ENCODE measurements around the gene AOAH. TPM values are rescaled to one million over a fixed set of nuclear protein-coding genes. Genes with fewer than 3 reads are reported as not detected.
A peak's percentile ranks its signal among the peaks of the same experiment; 100 is the strongest.
"Not testable (repeated sequence)": the region's sequence is repeated elsewhere in the genome, so short reads cannot be mapped to it uniquely, and the experiment has no call there.

AOAH gene
- total and polyA plus RNA-seq, 2 donors: 23.5 to 47.1 TPM

- Histone ChIP-seq H3K27me3 (ENCODE audit: control insufficient read depth in 2 of 2, insufficient read depth in 1 of 2, low read length in 1 of 2) (no peaks in the 10 kb centered on the region), H3K4me3 (ENCODE audit: low read length in 2 of 2) (no peak overlapping the region), H3K9me3 (ENCODE audit: control insufficient read depth in 2 of 2, insufficient read depth in 1 of 2, low read length in 1 of 2) (no peaks in the 10 kb centered on the region), H3K4me1 (ENCODE audit: control insufficient read depth in 2 of 2, insufficient read depth in 2 of 2, low read length in 2 of 2) (peaks cover 0 to 13% of the 10 kb centered on the region in 2 donors), H3K27ac (ENCODE audit: low read depth in 1 of 2, low read length in 1 of 2) (no peak overlapping the region), H3K36me3 (ENCODE audit: control insufficient read depth in 2 of 2, insufficient read depth in 2 of 2, low read length in 1 of 2) (no peaks in the 10 kb centered on the region)
- no peak for DNase-seq (ENCODE audit: low read depth in 6 of 9, low spot score in 9 of 9)
- 88% methylated on average over 7 of the region's 7 CpGs for WGBS
Observed at GRCh38 chr7:36650766-36651312, 73.5 kb downstream of the AOAH start.

GRCh38 chr7:36650320-36650719 is 74.0 kb downstream of the AOAH start:
- H3K27ac ChIP-seq (ENCODE audit: low read depth in 1 of 2, low read length in 1 of 2): no peak overlapping the region
- H3K4me1 ChIP-seq (ENCODE audit: control insufficient read depth in 2 of 2, insufficient read depth in 2 of 2, low read length in 2 of 2): peaks cover 0 to 13% of the 10 kb centered on the region in 2 donors
- no peaks in the 10 kb centered on the region for H3K9me3 ChIP-seq (ENCODE audit: control insufficient read depth in 2 of 2, insufficient read depth in 1 of 2, low read length in 1 of 2)
- no peak for DNase-seq (ENCODE audit: low read depth in 6 of 9, low spot score in 9 of 9)
- 98% methylated on average over 4 of the region's 4 CpGs for whole genome bisulfite sequencing
- H3K4me3 ChIP-seq (ENCODE audit: low read length in 2 of 2): no peak overlapping the region
- H3K36me3 ChIP-seq (ENCODE audit: control insufficient read depth in 2 of 2, insufficient read depth in 2 of 2, low read length in 1 of 2): no peaks in the 10 kb centered on the region
- H3K27me3 ChIP-seq (ENCODE audit: control insufficient read depth in 2 of 2, insufficient read depth in 1 of 2, low read length in 1 of 2): no peaks in the 10 kb centered on the region

- not testable (repeated sequence) for H3K27ac ChIP-seq (ENCODE audit: low read depth in 1 of 2, low read length in 1 of 2); H3K27me3 ChIP-seq (ENCODE audit: control insufficient read depth in 2 of 2, insufficient read depth in 1 of 2, low read length in 1 of 2); H3K9me3 ChIP-seq (ENCODE audit: control insufficient read depth in 2 of 2, insufficient read depth in 1 of 2, low read length in 1 of 2); H3K4me3 ChIP-seq (ENCODE audit: low read length in 2 of 2); H3K36me3 ChIP-seq (ENCODE audit: control insufficient read depth in 2 of 2, insufficient read depth in 2 of 2, low read length in 1 of 2); DNase-seq (ENCODE audit: low read depth in 6 of 9, low spot score in 9 of 9)
- 98% methylated on average over 6 of the region's 6 CpGs for WGBS
- H3K4me1 ChIP-seq (ENCODE audit: control insufficient read depth in 2 of 2, insufficient read depth in 2 of 2, low read length in 2 of 2): peaks cover 0 to 10% of the 10 kb centered on the region in 2 donors
Observed at GRCh38 chr7:36649319-36649718, 75.0 kb downstream of the AOAH start.

- H3K4me1 ChIP-seq (ENCODE audit: control insufficient read depth in 2 of 2, insufficient read depth in 2 of 2, low read length in 2 of 2): peaks cover 0 to 2% of the 10 kb centered on the region in 2 donors
- H3K9me3 ChIP-seq (ENCODE audit: control insufficient read depth in 2 of 2, insufficient read depth in 1 of 2, low read length in 1 of 2): no peaks in the 10 kb centered on the region
- no peaks in the 10 kb centered on the region for H3K27me3 ChIP-seq (ENCODE audit: control insufficient read depth in 2 of 2, insufficient read depth in 1 of 2, low read length in 1 of 2)
- no peak overlapping the region for H3K27ac ChIP-seq (ENCODE audit: low read depth in 1 of 2, low read length in 1 of 2)
- no peak overlapping the region for H3K4me3 ChIP-seq (ENCODE audit: low read length in 2 of 2)
- no peak for DNase-seq (ENCODE audit: low read depth in 6 of 9, low spot score in 9 of 9)
- no peaks in the 10 kb centered on the region for H3K36me3 ChIP-seq (ENCODE audit: control insufficient read depth in 2 of 2, insufficient read depth in 2 of 2, low read length in 1 of 2)
Observed at GRCh38 chr7:36648441-36648840, 75.9 kb downstream of the AOAH start.

GRCh38 chr7:36644625-36645422 is 79.5 kb downstream of the AOAH start:
- WGBS: 94% methylated on average over 4 of the region's 4 CpGs
- no peaks in the 10 kb centered on the region for H3K9me3 ChIP-seq (ENCODE audit: control insufficient read depth in 2 of 2, insufficient read depth in 1 of 2, low read length in 1 of 2)
- no peak overlapping the region for H3K27ac ChIP-seq (ENCODE audit: low read depth in 1 of 2, low read length in 1 of 2)
- no peak overlapping the region for H3K4me3 ChIP-seq (ENCODE audit: low read length in 2 of 2)
- peaks cover 5 to 15% of the 10 kb centered on the region in 2 donors for H3K4me1 ChIP-seq (ENCODE audit: control insufficient read depth in 2 of 2, insufficient read depth in 2 of 2, low read length in 2 of 2)
- DNase-seq (ENCODE audit: low read depth in 6 of 9, low spot score in 9 of 9): no peak
- H3K27me3 ChIP-seq (ENCODE audit: control insufficient read depth in 2 of 2, insufficient read depth in 1 of 2, low read length in 1 of 2): no peaks in the 10 kb centered on the region
- H3K36me3 ChIP-seq (ENCODE audit: control insufficient read depth in 2 of 2, insufficient read depth in 2 of 2, low read length in 1 of 2): no peaks in the 10 kb centered on the region

- Histone ChIP-seq H3K27ac (ENCODE audit: low read depth in 1 of 2, low read length in 1 of 2) (no peak overlapping the region), H3K9me3 (ENCODE audit: control insufficient read depth in 2 of 2, insufficient read depth in 1 of 2, low read length in 1 of 2) (no peaks in the 10 kb centered on the region), H3K4me3 (ENCODE audit: low read length in 2 of 2) (no peak overlapping the region), H3K27me3 (ENCODE audit: control insufficient read depth in 2 of 2, insufficient read depth in 1 of 2, low read length in 1 of 2) (no peaks in the 10 kb centered on the region), H3K36me3 (ENCODE audit: control insufficient read depth in 2 of 2, insufficient read depth in 2 of 2, low read length in 1 of 2) (no peaks in the 10 kb centered on the region), H3K4me1 (ENCODE audit: control insufficient read depth in 2 of 2, insufficient read depth in 2 of 2, low read length in 2 of 2) (peaks cover 8 to 36% of the 10 kb centered on the region in 2 donors)
- no peak for DNase-seq (ENCODE audit: low read depth in 6 of 9, low spot score in 9 of 9)
- WGBS: 97% methylated on average over 4 of the region's 4 CpGs
Observed at GRCh38 chr7:36642414-36642813, 81.9 kb downstream of the AOAH start.

- WGBS: 99% methylated on average over 3 of the region's 3 CpGs
- Histone ChIP-seq H3K36me3 (ENCODE audit: control insufficient read depth in 2 of 2, insufficient read depth in 2 of 2, low read length in 1 of 2) (no peaks in the 10 kb centered on the region), H3K27ac (ENCODE audit: low read depth in 1 of 2, low read length in 1 of 2) (no peak overlapping the region), H3K9me3 (ENCODE audit: control insufficient read depth in 2 of 2, insufficient read depth in 1 of 2, low read length in 1 of 2) (no peaks in the 10 kb centered on the region), H3K27me3 (ENCODE audit: control insufficient read depth in 2 of 2, insufficient read depth in 1 of 2, low read length in 1 of 2) (no peaks in the 10 kb centered on the region), H3K4me3 (ENCODE audit: low read length in 2 of 2) (no peak overlapping the region), H3K4me1 (ENCODE audit: control insufficient read depth in 2 of 2, insufficient read depth in 2 of 2, low read length in 2 of 2) (peaks cover 8 to 39% of the 10 kb centered on the region in 2 donors)
- no peak for DNase-seq (ENCODE audit: low read depth in 6 of 9, low spot score in 9 of 9)
Observed at GRCh38 chr7:36642010-36642409, 82.3 kb downstream of the AOAH start.

- no peak for DNase-seq (ENCODE audit: low read depth in 6 of 9, low spot score in 9 of 9)
- Histone ChIP-seq H3K4me3 (ENCODE audit: low read length in 2 of 2) (no peak overlapping the region), H3K36me3 (ENCODE audit: control insufficient read depth in 2 of 2, insufficient read depth in 2 of 2, low read length in 1 of 2) (no peaks in the 10 kb centered on the region), H3K4me1 (ENCODE audit: control insufficient read depth in 2 of 2, insufficient read depth in 2 of 2, low read length in 2 of 2) (peaks cover 8 to 39% of the 10 kb centered on the region in 2 donors), H3K9me3 (ENCODE audit: control insufficient read depth in 2 of 2, insufficient read depth in 1 of 2, low read length in 1 of 2) (no peaks in the 10 kb centered on the region), H3K27ac (ENCODE audit: low read depth in 1 of 2, low read length in 1 of 2) (peak overlapping the region in 1 of 2 donors; percentile 60), H3K27me3 (ENCODE audit: control insufficient read depth in 2 of 2, insufficient read depth in 1 of 2, low read length in 1 of 2) (no peaks in the 10 kb centered on the region)
- 87% methylated on average over 4 of the region's 4 CpGs for WGBS
Observed at GRCh38 chr7:36640682-36641081, 83.6 kb downstream of the AOAH start.

- 9% methylated on average over 8 of the region's 8 CpGs for WGBS
- DNase-seq (ENCODE audit: low read depth in 6 of 9, low spot score in 9 of 9): peak; percentile 15 to 83 (median 43)
- Histone ChIP-seq H3K27ac (ENCODE audit: low read depth in 1 of 2, low read length in 1 of 2) (peak overlapping the region; percentile 60 to 84), H3K36me3 (ENCODE audit: control insufficient read depth in 2 of 2, insufficient read depth in 2 of 2, low read length in 1 of 2) (no peaks in the 10 kb centered on the region), H3K4me1 (ENCODE audit: control insufficient read depth in 2 of 2, insufficient read depth in 2 of 2, low read length in 2 of 2) (peaks cover 8 to 39% of the 10 kb centered on the region in 2 donors), H3K27me3 (ENCODE audit: control insufficient read depth in 2 of 2, insufficient read depth in 1 of 2, low read length in 1 of 2) (no peaks in the 10 kb centered on the region), H3K9me3 (ENCODE audit: control insufficient read depth in 2 of 2, insufficient read depth in 1 of 2, low read length in 1 of 2) (no peaks in the 10 kb centered on the region), H3K4me3 (ENCODE audit: low read length in 2 of 2) (no peak overlapping the region)
Observed at GRCh38 chr7:36639826-36640225, 84.5 kb downstream of the AOAH start.

Measured in thymus (tissue), 11 donors.